Neuronal stem cell (in vitro differentiated cells): ENCODE data around the gene SPACA4.

Source experiments
- DNase-seq: peaks from one replicate; pipeline ENCODE4 v3.0.0-alpha.2; 2013; ENCODE audit warnings: low spot score
- H2AFZ ChIP-seq: one replicate; pipeline ENCODE4 v1.6.1; 2013; ENCODE audit warnings: mild to moderate bottlenecking, low read length, inconsistent platforms
- H2AK5ac ChIP-seq: 2 replicates; pipeline ENCODE4 v1.6.1; 2013; ENCODE audit warnings: low read depth, mild to moderate bottlenecking, inconsistent platforms, low read length, moderate library complexity, mixed read lengths
- H2BK120ac ChIP-seq: 2 replicates; pipeline ENCODE4 v1.6.1; 2013; ENCODE audit warnings: low read depth, mild to moderate bottlenecking, inconsistent platforms, low read length, moderate library complexity, mixed read lengths
- H2BK12ac ChIP-seq: one replicate; pipeline ENCODE4 v1.6.1; 2013; ENCODE audit warnings: low read length, inconsistent platforms
- H2BK15ac ChIP-seq: 2 replicates; pipeline ENCODE4 v1.6.1; 2013; ENCODE audit warnings: mild to moderate bottlenecking, low read length, inconsistent platforms, mixed read lengths
- H2BK5ac ChIP-seq: one replicate; pipeline ENCODE4 v1.6.1; 2013; ENCODE audit warnings: inconsistent platforms, mild to moderate bottlenecking, low read length, moderate library complexity
- H3K14ac ChIP-seq: one replicate; pipeline ENCODE4 v1.6.1; 2013; ENCODE audit warnings: low read length, inconsistent platforms
- H3K18ac ChIP-seq: 2 replicates; pipeline ENCODE4 v1.6.1; 2013; ENCODE audit warnings: low read length, inconsistent platforms
- H3K23ac ChIP-seq: 2 replicates; pipeline ENCODE4 v1.6.1; 2013; ENCODE audit warnings: low read depth, mild to moderate bottlenecking, mixed read lengths, low read length, inconsistent platforms; ENCODE audit not compliant: poor library complexity
- H3K27ac ChIP-seq: replicated peaks from 3 replicates; pipeline ENCODE4 v1.5.1; 2013; ENCODE audit warnings: low read length, inconsistent platforms
- H3K27me3 ChIP-seq, 3 experiments: 2 replicates each; pipeline ENCODE4 v1.6.1; 2013; ENCODE audit warnings: low read length in 3 of 3, mild to moderate bottlenecking in 2 of 3, inconsistent platforms in 1 of 3, low read depth in 1 of 3, mixed read lengths in 1 of 3, moderate library complexity in 1 of 3; ENCODE audit not compliant: control insufficient read depth in 3 of 3, insufficient read depth in 3 of 3
- H3K36me3 ChIP-seq, 2 donors: replicated peaks in 1 of 2; 2 replicates each; pipeline ENCODE4 v1.6.1; 2013; ENCODE audit warnings: low read length in 2 of 2; ENCODE audit not compliant: control insufficient read depth in 2 of 2, insufficient read depth in 2 of 2
- H3K4ac ChIP-seq: 2 replicates; pipeline ENCODE4 v1.6.1; 2013; ENCODE audit warnings: inconsistent platforms, mild to moderate bottlenecking, low read length, moderate library complexity
- H3K4me1 ChIP-seq, 2 donors: 1 replicate in 1 of 2; 2 replicates in 1 of 2; pipeline ENCODE4 v1.6.1; 2013; ENCODE audit warnings: low read length in 2 of 2, low read depth in 1 of 2; ENCODE audit not compliant: control insufficient read depth in 2 of 2, insufficient read depth in 1 of 2
- H3K4me2 ChIP-seq: one replicate; pipeline ENCODE4 v1.6.1; 2013; ENCODE audit warnings: mild to moderate bottlenecking, low read length, inconsistent platforms; ENCODE audit not compliant: insufficient read depth, poor library complexity, severe bottlenecking
- H3K4me3 ChIP-seq, 2 donors: 2 replicates each; pipeline ENCODE4 v1.5.1; 2013; ENCODE audit warnings: low read length in 2 of 2, mild to moderate bottlenecking in 2 of 2, inconsistent platforms in 1 of 2, moderate library complexity in 1 of 2
- H3K79me1 ChIP-seq: one replicate; pipeline ENCODE4 v1.6.1; 2013; ENCODE audit warnings: low read depth, mild to moderate bottlenecking, inconsistent platforms, low read length, moderate library complexity
- H3K9ac ChIP-seq: one replicate; pipeline ENCODE4 v1.6.1; 2013; ENCODE audit warnings: mild to moderate bottlenecking, low read depth, low read length, inconsistent platforms; ENCODE audit not compliant: poor library complexity
- H3K9me3 ChIP-seq, 2 donors: replicated peaks in 1 of 2; 2 replicates each; pipeline versions ENCODE3 to v1.6.1; 2013; ENCODE audit warnings: low read length in 2 of 2, mild to moderate bottlenecking in 2 of 2, inconsistent platforms in 1 of 2, low read depth in 1 of 2, mixed read lengths in 1 of 2, moderate library complexity in 1 of 2; ENCODE audit not compliant: control insufficient read depth in 2 of 2, insufficient read depth in 1 of 2
- H4K8ac ChIP-seq: one replicate; pipeline ENCODE4 v1.6.1; 2013; ENCODE audit warnings: low read depth, mild to moderate bottlenecking, inconsistent platforms, low read length, moderate library complexity
- H4K91ac ChIP-seq: one replicate; pipeline ENCODE4 v1.6.1; 2013; ENCODE audit warnings: low read length, low read depth, mild to moderate bottlenecking, inconsistent platforms; ENCODE audit not compliant: poor library complexity
- WGBS, 2 donors: extraction: QIAGEN DNeasy Blood & Tissue Kit; methylation state at CpG; one replicate each; pipeline ENCODE4 v1.1.7; 2013; ENCODE audit warnings: missing lambda C conversion rate in 2 of 2, mixed read lengths in 1 of 2; ENCODE audit not compliant: insufficient read length in 2 of 2, insufficient replicate concordance in 1 of 2; ENCODE audit errors: extremely low coverage in 2 of 2; 5-methylcytosine and 5-hydroxymethylcytosine counted together

SPACA4 gene

DNA sequence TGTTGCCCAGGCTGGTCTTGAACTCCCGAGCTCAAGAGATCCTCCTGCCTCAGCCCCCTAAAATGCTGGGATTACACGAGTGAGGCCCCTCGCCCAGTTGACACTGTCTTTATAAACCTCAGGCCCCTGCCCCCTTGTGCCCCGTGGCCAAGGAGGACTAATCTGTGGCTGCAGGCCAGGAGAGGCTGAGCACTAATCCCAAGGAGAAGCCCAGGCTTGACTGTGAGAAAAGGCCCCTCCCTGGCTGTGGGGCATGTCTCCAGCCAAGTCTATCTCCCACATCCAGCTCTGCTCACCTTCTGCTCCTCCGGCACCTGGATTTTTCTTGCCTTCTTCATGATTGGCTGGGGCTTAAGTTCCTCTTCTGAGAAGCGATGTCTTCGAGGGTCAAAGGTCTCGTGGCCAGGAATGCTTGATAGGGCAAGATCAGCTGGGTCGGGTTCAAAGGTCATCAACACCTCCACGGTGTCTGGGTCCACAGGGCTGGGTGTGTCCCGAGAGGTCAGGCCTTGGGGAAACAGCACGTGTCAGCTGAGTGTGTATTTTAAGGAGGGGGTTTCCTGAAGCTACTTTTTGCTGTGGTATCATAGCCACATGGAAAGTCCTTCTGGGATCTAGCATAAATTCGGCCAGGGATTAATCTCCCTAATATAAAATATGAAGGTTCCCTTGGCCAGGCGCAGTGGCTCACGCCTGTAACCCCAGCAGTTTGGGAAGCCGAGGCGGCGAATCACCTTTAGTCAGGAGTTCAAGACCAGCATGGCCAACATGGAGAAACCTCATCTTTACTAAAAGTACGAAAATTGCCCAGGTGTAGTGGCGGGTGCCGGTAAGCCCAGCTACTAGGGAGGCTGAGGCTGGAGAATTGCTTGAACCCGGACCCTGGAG, 26.9 kb downstream of the SPACA4 start:
- Histone ChIP-seq H3K36me3 (peaks cover 7 to 25% of the 10 kb centered on the region in 2 donors), H3K9me3 (no peaks in the 10 kb centered on the region), H3K27me3 (peaks cover 0 to 4% (median 0%) of the 10 kb centered on the region in 3 experiments), H3K4ac (no peak overlapping the region), H3K18ac (no peak overlapping the region), H2AK5ac (peak overlapping the region; percentile 61), H3K9ac (no peak overlapping the region), H3K4me1 (peaks cover 29 to 42% of the 10 kb centered on the region in 2 donors), H3K4me2 (no peak overlapping the region), H3K79me1 (no peaks in the 10 kb centered on the region), H3K23ac (no peak overlapping the region), H4K91ac (no peak overlapping the region), H3K4me3 (no peak overlapping the region), H3K14ac (no peak overlapping the region), H3K27ac (no peak overlapping the region), H2BK120ac (no peak overlapping the region), H2BK5ac (no peak overlapping the region), H2BK15ac (no peak overlapping the region), H2BK12ac (no peak overlapping the region), H2AFZ (no peak overlapping the region), H4K8ac (peak overlapping the region; percentile 19)
- DNase-seq: no peak
- WGBS, 2 donors: no CpG with 5 or more reads among the region's 22 CpGs

DNA sequence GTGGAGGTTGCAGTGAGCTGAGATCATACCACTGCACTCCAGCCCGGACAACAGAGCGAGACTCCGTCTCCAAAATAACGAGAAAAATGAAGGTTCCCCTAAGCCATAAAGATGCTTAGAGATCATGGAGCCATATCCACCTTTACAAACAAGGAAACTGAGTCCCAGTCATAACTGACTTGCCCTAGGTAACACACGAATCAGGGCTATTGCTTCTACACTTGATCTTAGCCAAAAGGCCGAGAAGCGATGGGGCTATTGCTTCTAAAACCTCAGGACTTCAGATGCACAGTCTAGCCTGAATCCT, 27.4 kb downstream of the SPACA4 start:
- H3K9ac ChIP-seq: no peak overlapping the region
- H3K27me3 ChIP-seq: peaks cover 0 to 4% (median 0%) of the 10 kb centered on the region in 3 experiments
- H3K18ac ChIP-seq: no peak overlapping the region
- peak overlapping the region; percentile 35 for H2AFZ ChIP-seq
- H2BK12ac ChIP-seq: no peak overlapping the region
- H3K14ac ChIP-seq: no peak overlapping the region
- H4K91ac ChIP-seq: no peak overlapping the region
- H3K4me3 ChIP-seq: peak overlapping the region in 1 of 2 donors; percentile 11
- H3K4ac ChIP-seq: no peak overlapping the region
- H2AK5ac ChIP-seq: no peak overlapping the region
- H4K8ac ChIP-seq: no peak overlapping the region
- H3K27ac ChIP-seq: no peak overlapping the region
- no peak for DNase-seq
- no peak overlapping the region for H2BK120ac ChIP-seq
- no peaks in the 10 kb centered on the region for H3K79me1 ChIP-seq
- H2BK15ac ChIP-seq: no peak overlapping the region
- peaks cover 34 to 47% of the 10 kb centered on the region in 2 donors for H3K4me1 ChIP-seq
- no peaks in the 10 kb centered on the region for H3K9me3 ChIP-seq
- H3K4me2 ChIP-seq: no peak overlapping the region
- H3K23ac ChIP-seq: no peak overlapping the region
- WGBS, 2 donors: no CpG with 5 or more reads among the region's 7 CpGs
- H2BK5ac ChIP-seq: no peak overlapping the region
- peaks cover 7 to 19% of the 10 kb centered on the region in 2 donors for H3K36me3 ChIP-seq

DNA sequence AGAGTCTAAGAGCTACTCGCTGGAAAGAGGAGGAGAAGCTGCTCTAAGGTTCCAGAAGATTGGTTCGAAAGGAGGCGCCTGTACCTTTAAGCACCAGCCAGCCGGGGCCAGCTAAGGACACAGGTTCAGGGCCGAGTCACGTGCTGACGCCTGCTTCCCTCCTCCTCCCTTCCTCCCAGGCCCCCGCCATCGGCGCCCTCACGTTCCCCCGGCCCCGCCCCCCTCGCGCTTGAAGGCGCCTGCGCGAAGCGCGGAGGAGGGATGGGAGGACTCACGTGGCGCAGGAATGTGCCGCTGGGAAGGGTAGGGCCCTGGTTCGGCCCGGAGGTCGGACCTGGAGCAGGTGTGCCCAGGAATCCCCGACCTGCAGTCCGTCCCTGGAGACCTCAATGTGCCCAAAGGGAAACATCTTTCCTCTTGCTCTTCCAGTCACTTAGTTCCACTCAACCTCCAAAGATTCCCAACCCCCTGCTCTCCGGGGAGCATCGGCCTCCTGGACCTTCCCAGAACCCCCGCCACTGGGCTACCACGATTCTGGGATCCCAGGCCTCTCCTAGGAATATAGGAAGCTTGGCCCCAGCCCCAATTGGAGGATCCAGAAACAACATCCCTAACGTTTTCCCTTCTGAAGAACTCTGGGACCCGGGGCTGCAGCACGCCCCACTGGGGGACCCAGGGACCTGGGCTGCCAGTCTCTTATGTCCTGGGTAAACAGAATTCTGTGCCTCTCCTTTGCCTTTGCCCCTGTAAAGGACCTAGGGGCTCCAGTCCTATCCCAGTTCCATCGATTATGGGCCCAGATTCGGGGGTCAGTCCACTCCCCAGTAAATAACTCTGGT, 28.1 kb downstream of the SPACA4 start:
- Histone ChIP-seq H4K8ac (no peak overlapping the region), H3K79me1 (no peaks in the 10 kb centered on the region), H2BK12ac (no peak overlapping the region), H3K9me3 (peaks cover 0 to 3% of the 10 kb centered on the region in 2 donors), H3K27ac (peak overlapping the region; percentile 57), H3K4me2 (peak overlapping the region; percentile 97), H2BK5ac (peak overlapping the region; percentile 83), H3K23ac (no peak overlapping the region), H4K91ac (no peak overlapping the region), H3K36me3 (peaks cover 9 to 13% of the 10 kb centered on the region in 2 donors), H3K4me1 (peaks cover 31 to 47% of the 10 kb centered on the region in 2 donors), H3K4ac (no peak overlapping the region), H3K27me3 (peaks cover 0 to 4% (median 0%) of the 10 kb centered on the region in 3 experiments), H3K14ac (no peak overlapping the region), H3K9ac (no peak overlapping the region), H2BK15ac (peak overlapping the region; percentile 46), H3K4me3 (peak overlapping the region; percentile 15 to 71), H2AFZ (peak overlapping the region; percentile 83), H3K18ac (peak overlapping the region; percentile 81), H2AK5ac (peak overlapping the region; percentile 23), H2BK120ac (no peak overlapping the region)
- DNase-seq: peak; percentile 87
- no CpG with 5 or more reads among the region's 37 CpGs for whole genome bisulfite sequencing, 2 donors
